HG03139 (cell line): Measurements from ENCODE around the gene GDPD1.
"Not testable (repeated sequence)": the region's sequence is repeated elsewhere in the genome, so short reads cannot be mapped to it uniquely, and the experiment has no call there.

Experiments used
- ATAC-seq: cut with Tn5 transposase; IDR thresholded peaks from one replicate; pipeline ENCODE4 v1.9.1; 2021; ENCODE audit not compliant: unreplicated experiment

Gene GDPD1

DNA sequence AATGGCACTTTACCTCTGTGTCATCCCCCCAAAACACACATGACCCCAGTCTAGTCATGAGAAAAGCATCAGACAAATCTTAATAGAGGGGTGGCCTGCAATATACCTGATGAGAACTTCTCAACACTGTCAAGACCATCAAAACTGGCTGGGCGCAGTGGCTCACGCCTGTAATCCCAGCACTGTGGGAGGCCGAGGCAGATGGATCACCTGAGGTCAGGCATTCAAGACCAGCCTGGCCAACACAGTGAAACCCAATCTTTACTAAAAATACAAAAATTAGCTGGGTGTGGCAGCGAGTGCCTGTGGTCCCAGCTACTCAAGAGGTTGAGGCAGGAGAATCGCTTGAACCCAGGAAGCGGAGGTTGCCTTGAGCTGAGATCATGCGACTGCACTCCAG is 91.2 kb downstream of the GDPD1 start:
- not testable (repeated sequence) for ATAC-seq

DNA sequence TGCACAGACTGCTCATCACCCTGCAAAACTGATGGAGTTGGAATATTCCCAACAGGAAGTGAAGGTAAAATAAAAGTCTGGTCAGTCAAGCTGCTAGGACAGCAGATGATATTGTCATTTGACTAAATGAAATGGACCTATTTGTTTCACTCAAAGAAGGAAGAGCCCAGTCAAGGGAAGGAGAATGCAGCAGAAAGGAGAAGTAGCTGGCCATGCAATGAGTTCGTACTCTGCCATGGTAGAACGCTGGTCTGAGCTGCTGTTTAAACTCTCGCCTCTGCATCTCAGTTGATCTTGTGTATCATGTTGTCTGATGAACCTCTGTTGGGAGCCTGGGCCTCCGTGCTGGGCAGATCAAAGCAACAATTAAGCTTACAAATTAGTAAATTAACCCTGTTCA is 95.6 kb downstream of the GDPD1 start:
- no peak for ATAC-seq
